Upper lobe of left lung (tissue), 6 donors: ENCODE results near the gene DNAJB6. TPM values are rescaled to one million over a fixed set of nuclear protein-coding genes. Genes with fewer than 3 reads are reported as not detected.
A peak's percentile ranks its signal among the peaks of the same experiment; 100 is the strongest.

Source experiments
- ATAC-seq, 2 donors: fragments of 200-7000 bp; cut with Tn5 transposase; one replicate each; pipeline ENCODE4 v1.9.1; 2022; ENCODE audit warnings: mild to moderate bottlenecking in 2 of 2, moderate library complexity in 2 of 2; ENCODE audit not compliant: low FRiP score in 2 of 2
- DNase-seq, 2 donors: peaks; one replicate each; pipeline ENCODE4 v3.0.0-alpha.2; 2019 to 2020
- H3K27ac ChIP-seq, 4 donors: fragments of 200-600 bp; sonication (generic); one replicate each; pipeline ENCODE4 v1.5.1; 2016 to 2019
- H3K27me3 ChIP-seq, 4 donors: fragments of 200-600 bp; sonication (generic); one replicate each; pipeline ENCODE4 v1.5.1; 2017 to 2019
- H3K36me3 ChIP-seq, 4 donors: fragments of 200-600 bp; sonication (generic); one replicate each; pipeline ENCODE4 v1.5.1; 2016 to 2019
- H3K4me1 ChIP-seq, 4 donors: fragments of 200-600 bp; sonication (generic); one replicate each; pipeline ENCODE4 v1.5.1; 2018 to 2019
- H3K4me3 ChIP-seq, 4 donors: fragments of 200-600 bp; sonication (generic); one replicate each; pipeline ENCODE4 v1.5.1; 2017 to 2019; ENCODE audit warnings: mild to moderate bottlenecking in 2 of 4, moderate library complexity in 1 of 4
- H3K9me3 ChIP-seq, 4 donors: fragments of 200-600 bp; sonication (generic); one replicate each; pipeline ENCODE4 v1.5.1; 2018 to 2019
- CTCF ChIP-seq, 6 experiments: fragments of 450-650 bp in 4 of 6; fragments of 200-600 bp in 2 of 6; sonication (generic) in 2 of 6; IDR thresholded peaks; one replicate each; pipeline ENCODE4 v1.5.1; 2016 to 2019; ENCODE audit warnings: antibody characterized with exemption in 6 of 6
- EP300 ChIP-seq, 4 donors: sonication (generic); formaldehyde crosslinking; IDR thresholded peaks; one replicate each; pipeline ENCODE4 v1.5.1; 2017; ENCODE audit warnings: antibody characterized with exemption in 4 of 4, control low read depth in 2 of 4
- POLR2A ChIP-seq, 4 donors: fragments of 450-650 bp; IDR thresholded peaks; one replicate each; pipeline ENCODE4 v1.5.1; 2016 to 2017; ENCODE audit warnings: antibody characterized with exemption in 4 of 4, mild to moderate bottlenecking in 2 of 4
- POLR2AphosphoS5 ChIP-seq, 2 donors: sonication (generic); formaldehyde crosslinking; IDR thresholded peaks; one replicate each; pipeline ENCODE4 v1.5.1; 2017; ENCODE audit warnings: antibody characterized with exemption in 2 of 2
- WGBS, 2 donors: methylation state at CpG; one replicate each; pipeline ENCODE4 v1.1.5; 2017 to 2018; 5-methylcytosine and 5-hydroxymethylcytosine counted together
- total RNA-seq, 6 donors: library from RNA; depleted of rRNA in 4 of 6; stranded (reverse); fragments of >200 nt in 4 of 6; gene quantifications; one replicate each; pipeline versions ENCODE4 v1.1.0 to v1.2.1, GENCODE V29; 2016 to 2021
- donor health status: DM: no; HTN: no; CAD: no; lungs with moderate emphysema.
- donor health status: DM: no; HTN: yes; CAD: no; lungs with severe emphysema.

Gene DNAJB6
- total RNA-seq, 6 donors from 2014 or later, result 64.1 to 99.6 (median 83.0) TPM

- DNase-seq (peak in 1 of 2 donors; percentile 22), ATAC-seq (peak in 1 of 2 donors; percentile 39)
- H3K4me3 ChIP-seq, result peak overlapping the region in 2 of 4 donors; percentile 11 to 26
- no peaks in the 10 kb centered on the region for H3K27me3 ChIP-seq
- no peaks in the 10 kb centered on the region for H3K36me3 ChIP-seq
- H3K4me1 ChIP-seq, result peaks cover 8 to 12% (median 9%) of the 10 kb centered on the region in 4 donors
- H3K27ac ChIP-seq, result no peak overlapping the region
- no peak for TF ChIP-seq EP300 (IDR thresholded peaks at IDR 0.05)
- TF ChIP-seq POLR2A (IDR thresholded peaks at IDR 0.05), result no peak
- 9 to 21% methylated on average over 15 to 17 of the region's 17 CpGs for WGBS, 2 donors
- no peaks in the 10 kb centered on the region for H3K9me3 ChIP-seq
Measured at GRCh38 chr7:157432541-157432956, 95.7 kb downstream of the DNAJB6 start.

- ATAC-seq (peak; percentile 45 to 62), DNase-seq (peak in 1 of 2 donors; percentile 20)
- 33 to 56% methylated on average over 9 to 18 of the region's 18 CpGs for WGBS, 2 donors
- H3K27ac ChIP-seq, result no peak overlapping the region
- H3K9me3 ChIP-seq, result no peaks in the 10 kb centered on the region
- H3K4me3 ChIP-seq, result peak overlapping the region in 2 of 4 donors; percentile 11 to 26
- peaks cover 8 to 12% (median 9%) of the 10 kb centered on the region in 4 donors for H3K4me1 ChIP-seq
- no peaks in the 10 kb centered on the region for H3K36me3 ChIP-seq
- H3K27me3 ChIP-seq, result no peaks in the 10 kb centered on the region
- TF ChIP-seq POLR2A (IDR thresholded peaks at IDR 0.05) (no peak), CTCF (IDR thresholded peaks at IDR 0.05) (peak; percentile 38 to 75 (median 62))
Measured at GRCh38 chr7:157432957-157433576, 96.3 kb downstream of the DNAJB6 start.

- ATAC-seq (no peak), DNase-seq (no peak)
- no peaks in the 10 kb centered on the region for H3K9me3 ChIP-seq
- H3K27me3 ChIP-seq, result no peaks in the 10 kb centered on the region
- 82% methylated on average over 12 of the region's 12 CpGs for WGBS, 2 donors
- no peak for TF ChIP-seq EP300 (IDR thresholded peaks at IDR 0.05)
- no peak for TF ChIP-seq CTCF (IDR thresholded peaks at IDR 0.05)
- no peak for TF ChIP-seq POLR2A (IDR thresholded peaks at IDR 0.05)
- TF ChIP-seq POLR2AphosphoS5 (IDR thresholded peaks at IDR 0.05), result no peak
- no peak overlapping the region for H3K27ac ChIP-seq
- H3K4me1 ChIP-seq, result peaks cover 8 to 12% (median 9%) of the 10 kb centered on the region in 4 donors
- H3K4me3 ChIP-seq, result no peak overlapping the region
- H3K36me3 ChIP-seq, result no peaks in the 10 kb centered on the region
Measured at GRCh38 chr7:157433628-157434027, 96.8 kb downstream of the DNAJB6 start.

GRCh38 chr7:157434231-157434630, 97.4 kb downstream of the DNAJB6 start:
- H3K9me3 ChIP-seq, result no peaks in the 10 kb centered on the region
- TF ChIP-seq POLR2A (IDR thresholded peaks at IDR 0.05) (no peak), CTCF (IDR thresholded peaks at IDR 0.05) (no peak), POLR2AphosphoS5 (IDR thresholded peaks at IDR 0.05) (no peak), EP300 (IDR thresholded peaks at IDR 0.05) (no peak)
- DNase-seq, result peak in 1 of 2 donors; percentile 11
- H3K27me3 ChIP-seq, result no peaks in the 10 kb centered on the region
- no peak overlapping the region for H3K27ac ChIP-seq
- peaks cover 8 to 12% (median 9%) of the 10 kb centered on the region in 4 donors for H3K4me1 ChIP-seq
- H3K36me3 ChIP-seq, result no peaks in the 10 kb centered on the region
- no peak overlapping the region for H3K4me3 ChIP-seq
- no peak for ATAC-seq
- 82 to 89% methylated on average over 14 to 15 of the region's 15 CpGs for WGBS, 2 donors

DNA sequence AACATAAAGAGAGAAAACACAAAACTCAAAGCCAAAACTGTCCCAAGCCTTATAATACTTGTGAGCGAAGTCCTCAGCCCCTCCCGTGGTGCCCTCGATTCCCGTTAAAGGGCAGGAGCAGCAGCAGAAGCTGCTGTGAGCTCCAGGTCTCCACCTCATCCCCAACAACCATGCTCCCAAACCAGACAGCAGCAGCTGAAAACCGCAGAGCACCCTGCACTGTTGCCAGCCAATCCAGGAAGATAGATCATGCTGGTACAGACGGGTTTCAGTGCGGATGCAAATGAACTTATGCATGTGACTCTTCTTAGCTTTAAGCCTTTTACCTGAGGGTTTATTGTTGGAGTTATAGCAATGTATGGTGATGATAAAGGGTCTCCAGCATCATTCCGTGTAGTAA, 97.9 kb downstream of the DNAJB6 start:
- H3K36me3 ChIP-seq, result no peaks in the 10 kb centered on the region
- H3K4me3 ChIP-seq, result no peak overlapping the region
- peaks cover 8 to 12% (median 9%) of the 10 kb centered on the region in 4 donors for H3K4me1 ChIP-seq
- TF ChIP-seq POLR2AphosphoS5 (IDR thresholded peaks at IDR 0.05) (no peak), POLR2A (IDR thresholded peaks at IDR 0.05) (no peak), EP300 (IDR thresholded peaks at IDR 0.05) (no peak), CTCF (IDR thresholded peaks at IDR 0.05) (no peak)
- no peaks in the 10 kb centered on the region for H3K27me3 ChIP-seq
- H3K27ac ChIP-seq, result no peak overlapping the region
- DNase-seq (peak in 1 of 2 donors; percentile 12), ATAC-seq (no peak)
- WGBS, 2 donors, result 73 to 75% methylated on average over 8 of the region's 8 CpGs
- no peaks in the 10 kb centered on the region for H3K9me3 ChIP-seq
